CD8-positive, alpha-beta memory T cell (primary cell): Measurements from ENCODE around the gene CAMSAP3. TPM values are rescaled to one million over a fixed set of nuclear protein-coding genes. Genes with fewer than 3 reads are reported as not detected.

Experiments
- CTCF ChIA-PET: fragments of 350-600 bp; sonication (Branson Sonifier 250); formaldehyde crosslinking; loops from one replicate; lab custom pipeline; 2021; ENCODE audit warnings: antibody characterized with exemption; lab: Charles Lee
- POLR2A ChIA-PET: fragments of 350-600 bp; sonication (Branson Sonifier 250); formaldehyde crosslinking; loops from one replicate; lab custom pipeline; 2021; ENCODE audit warnings: antibody characterized with exemption; lab: Charles Lee
- DNase-seq, 5 donors: peaks; one replicate each; pipeline versions ENCODE4 v3.0.0 to v3.0.0-alpha.2; 2020 to 2022; ENCODE audit warnings: mixed read lengths in 1 of 5
- H3K27ac ChIP-seq: one replicate; pipeline ENCODE4 v1.7.0; 2013; ENCODE audit warnings: low read depth, mild to moderate bottlenecking, low read length, moderate library complexity
- H3K27me3 ChIP-seq: 2 replicates; pipeline ENCODE4 v1.7.0; 2013; ENCODE audit warnings: low read length, mild to moderate bottlenecking; ENCODE audit not compliant: insufficient read depth, poor library complexity, severe bottlenecking
- H3K36me3 ChIP-seq: 2 replicates; pipeline ENCODE4 v1.7.0; 2013; ENCODE audit warnings: mild to moderate bottlenecking, low read length, moderate library complexity; ENCODE audit not compliant: insufficient read depth
- H3K4me1 ChIP-seq: 2 replicates; pipeline ENCODE4 v1.7.0; 2013; ENCODE audit warnings: mild to moderate bottlenecking, low read length, moderate library complexity; ENCODE audit not compliant: insufficient read depth
- H3K4me3 ChIP-seq: 2 replicates; pipeline ENCODE4 v1.7.0; 2013; ENCODE audit warnings: mild to moderate bottlenecking, low read length
- H3K9me3 ChIP-seq: 2 replicates; pipeline ENCODE4 v1.7.0; 2013; ENCODE audit warnings: mild to moderate bottlenecking, low read length
- H3K27ac Mint-ChIP-seq, 8 donors: one replicate each; pipeline ENCODE4 v1.8.0; 2020 to 2021; ENCODE audit warnings: mixed read lengths in 8 of 8, mild to moderate bottlenecking in 6 of 8, inconsistent platforms in 3 of 8, moderate library complexity in 3 of 8
- H3K27me3 Mint-ChIP-seq, 2 donors: one replicate each; pipeline ENCODE4 v1.8.0; 2020 to 2021; ENCODE audit warnings: mixed read lengths in 2 of 2, mild to moderate bottlenecking in 1 of 2, moderate library complexity in 1 of 2
- H3K36me3 Mint-ChIP-seq, 3 donors: one replicate each; pipeline ENCODE4 v1.8.0; 2020 to 2021; ENCODE audit warnings: mixed read lengths in 3 of 3, inconsistent platforms in 1 of 3, mild to moderate bottlenecking in 1 of 3
- H3K4me1 Mint-ChIP-seq, 3 donors: one replicate each; pipeline ENCODE4 v1.8.0; 2020 to 2021; ENCODE audit warnings: mixed read lengths in 3 of 3, inconsistent platforms in 1 of 3, mild to moderate bottlenecking in 1 of 3
- H3K4me3 Mint-ChIP-seq, 7 donors: one replicate each; pipeline ENCODE4 v1.8.0; 2020 to 2021; ENCODE audit warnings: mixed read lengths in 7 of 7, mild to moderate bottlenecking in 6 of 7, moderate library complexity in 4 of 7, inconsistent platforms in 2 of 7
- H3K9me3 Mint-ChIP-seq, 5 donors: one replicate each; pipeline ENCODE4 v1.8.0; 2020 to 2022; ENCODE audit warnings: mixed read lengths in 5 of 5, mild to moderate bottlenecking in 3 of 5, moderate library complexity in 2 of 5, inconsistent platforms in 1 of 5
- polyA plus RNA-seq: library from polyadenylated mRNA; unstranded; fragments of 300-500 nt; fragmentation: Illumina TruSeq; gene quantifications from one replicate; pipeline ENCODE4 v1.2.3, GENCODE V29; 2021
- total RNA-seq, 2 experiments: library from RNA; stranded (reverse); gene quantifications; one replicate each; pipeline ENCODE4 v1.2.3, GENCODE V29; 2021

The CAMSAP3 gene
- total and polyA plus RNA-seq, 3 experiments from 2014 or later: 0.07 to 0.31 (median 0.24) TPM

GRCh38 chr19:7665076-7665475 lies 69.4 kb downstream of the CAMSAP3 start:
- Histone ChIP-seq H3K27ac (no peak overlapping the region), H3K27me3 (no peaks in the 10 kb centered on the region), H3K4me1 (peaks cover 3% of the 10 kb centered on the region), H3K4me3 (no peak overlapping the region), H3K36me3 (no peaks in the 10 kb centered on the region), H3K9me3 (no peaks in the 10 kb centered on the region)
- Mint-ChIP-seq H3K9me3 (no peaks in the 10 kb centered on the region), H3K27ac (peak overlapping the region in 1 of 8 donors; percentile 60), H3K4me3 (no peak overlapping the region), H3K4me1 (peaks cover 0 to 7% (median 3%) of the 10 kb centered on the region in 3 donors), H3K36me3 (no peaks in the 10 kb centered on the region), H3K27me3 (peaks cover 17 to 24% of the 10 kb centered on the region in 2 donors)
- ChIA-PET POLR2A (no interaction called here), CTCF (interaction anchor here (1.2 kb wide), 1 partner anchor 97 kb away, joined by 3 read pairs; no protein-coding TSS in a partner anchor)
- no peak for DNase-seq

Other genes with a start within 250 kb of the CAMSAP3 start
- gene ARHGEF18, start 246.9 kb upstream of the CAMSAP3 start, total RNA-seq: 10 to 100 TPM; 51.0 to 53.3 TPM
- gene ARHGEF18, start 246.9 kb upstream of the CAMSAP3 start, polyA plus RNA-seq: 9.6 TPM
- under 1 TPM; 0.94 to 0.95 TPM for gene PEX11G, start 106.8 kb upstream of the CAMSAP3 start, total RNA-seq
- gene PEX11G, start 106.8 kb upstream of the CAMSAP3 start, polyA plus RNA-seq: 1.7 TPM
- 1 to 10 TPM; 7.6 to 8.9 TPM for gene ZNF358, start 79.8 kb upstream of the CAMSAP3 start, total RNA-seq
- gene ZNF358, start 79.8 kb upstream of the CAMSAP3 start, polyA plus RNA-seq: 2.5 TPM
- 10 to 100 TPM; 19.4 to 19.6 TPM for gene MCOLN1, start 73.2 kb upstream of the CAMSAP3 start, total RNA-seq
- gene MCOLN1, start 73.2 kb upstream of the CAMSAP3 start, polyA plus RNA-seq: 11.6 TPM
- 100 to 1,000 TPM; 112 to 117 TPM for gene PNPLA6, start 60.1 kb upstream of the CAMSAP3 start, total RNA-seq
- gene PNPLA6, start 60.1 kb upstream of the CAMSAP3 start, polyA plus RNA-seq: 17.1 TPM
- 10 to 100 TPM; 46.0 to 47.6 TPM for gene XAB2, start 33.7 kb downstream of the CAMSAP3 start, total RNA-seq
- gene XAB2, start 33.7 kb downstream of the CAMSAP3 start, polyA plus RNA-seq: 8.8 TPM
- 100 to 1,000 TPM; 110 TPM for gene PET100, start 33.9 kb downstream of the CAMSAP3 start, total RNA-seq
- 297 TPM for gene PET100, start 33.9 kb downstream of the CAMSAP3 start, polyA plus RNA-seq
- under 1 TPM; 0.48 to 0.91 TPM for gene PCP2, start 37.9 kb downstream of the CAMSAP3 start, total RNA-seq
- not detected for gene PCP2, start 37.9 kb downstream of the CAMSAP3 start, polyA plus RNA-seq
- 10 to 100 TPM; 80.1 to 80.5 TPM for gene STXBP2, start 41.2 kb downstream of the CAMSAP3 start, total RNA-seq
- 75.2 TPM for gene STXBP2, start 41.2 kb downstream of the CAMSAP3 start, polyA plus RNA-seq
- not detected for gene RETN, start 73.2 kb downstream of the CAMSAP3 start, total RNA-seq
- 1.2 TPM for gene RETN, start 73.2 kb downstream of the CAMSAP3 start, polyA plus RNA-seq
- not detected for gene MCEMP1, start 81.2 kb downstream of the CAMSAP3 start, total RNA-seq
- not detected for gene MCEMP1, start 81.2 kb downstream of the CAMSAP3 start, polyA plus RNA-seq
- 10 to 100 TPM; 63.5 to 70.1 TPM for gene TRAPPC5, start 85.0 kb downstream of the CAMSAP3 start, total RNA-seq
- gene TRAPPC5, start 85.0 kb downstream of the CAMSAP3 start, polyA plus RNA-seq: 155 TPM
- 1 to 10 TPM in 1 of 2 experiments, under 1 TPM in 1; 0.96 to 1.6 TPM for gene FCER2, start 106.3 kb downstream of the CAMSAP3 start, total RNA-seq
- not detected for gene FCER2, start 106.3 kb downstream of the CAMSAP3 start, polyA plus RNA-seq
- gene CLEC4G, start 136.2 kb downstream of the CAMSAP3 start, total RNA-seq: not detected
- not detected for gene CLEC4G, start 136.2 kb downstream of the CAMSAP3 start, polyA plus RNA-seq
- gene CD209, start 151.7 kb downstream of the CAMSAP3 start, total RNA-seq: under 1 TPM; 0.16 to 0.28 TPM
- gene CD209, start 151.7 kb downstream of the CAMSAP3 start, polyA plus RNA-seq: not detected
- gene CLEC4M, start 167.4 kb downstream of the CAMSAP3 start, total RNA-seq: not detected
- not detected for gene CLEC4M, start 167.4 kb downstream of the CAMSAP3 start, polyA plus RNA-seq
- 1 to 10 TPM; 6.7 to 7.4 TPM for gene EVI5L, start 234.4 kb downstream of the CAMSAP3 start, total RNA-seq
- gene EVI5L, start 234.4 kb downstream of the CAMSAP3 start, polyA plus RNA-seq: 2.9 TPM